ENCODE measurements around the gene SLC28A1. TPM values are rescaled to one million over a fixed set of nuclear protein-coding genes. Genes with fewer than 3 reads are reported as not detected.
"Not testable (repeated sequence)": the region's sequence is repeated elsewhere in the genome, so short reads cannot be mapped to it uniquely, and the experiment has no call there.

SLC28A1 gene
- total RNA-seq, 2 donors from 2014 or later, result 0.12 TPM; not detected in 1

DNA sequence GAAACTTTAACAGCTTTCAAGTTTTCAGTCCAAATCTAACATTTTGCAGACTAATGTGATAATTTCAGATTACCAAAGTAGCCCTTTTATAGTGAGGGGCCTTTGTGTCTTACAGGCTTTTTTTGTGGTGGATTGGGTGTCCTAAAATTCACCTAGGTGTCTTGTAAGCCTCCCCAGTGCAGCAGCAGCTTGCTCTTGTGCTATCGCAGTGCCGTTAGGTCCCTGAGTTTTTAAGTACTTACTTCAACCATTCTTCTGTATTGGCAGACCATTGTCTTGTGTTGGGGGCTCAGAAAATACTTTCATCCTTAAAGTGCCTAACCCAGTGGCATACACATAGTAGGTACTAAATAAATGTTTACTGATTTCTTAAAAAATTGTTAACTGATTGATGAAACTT is 99.2 kb downstream of the SLC28A1 start:
- Histone ChIP-seq H3K4me1 (peaks cover 7 to 60% of the 10 kb centered on the region in 2 donors), H3K4me3 (peak overlapping the region in 1 of 2 donors; percentile 85), H3K27me3 (no peaks in the 10 kb centered on the region), H3K36me3 (no peaks in the 10 kb centered on the region), H3K9me3 (no peaks in the 10 kb centered on the region), H3K27ac (peak overlapping the region; percentile 1 to 97)
- no peak for TF ChIP-seq CTCF (IDR thresholded peaks at IDR 0.05)
- DNase-seq (ENCODE audit: low spot score), result no peak

DNA sequence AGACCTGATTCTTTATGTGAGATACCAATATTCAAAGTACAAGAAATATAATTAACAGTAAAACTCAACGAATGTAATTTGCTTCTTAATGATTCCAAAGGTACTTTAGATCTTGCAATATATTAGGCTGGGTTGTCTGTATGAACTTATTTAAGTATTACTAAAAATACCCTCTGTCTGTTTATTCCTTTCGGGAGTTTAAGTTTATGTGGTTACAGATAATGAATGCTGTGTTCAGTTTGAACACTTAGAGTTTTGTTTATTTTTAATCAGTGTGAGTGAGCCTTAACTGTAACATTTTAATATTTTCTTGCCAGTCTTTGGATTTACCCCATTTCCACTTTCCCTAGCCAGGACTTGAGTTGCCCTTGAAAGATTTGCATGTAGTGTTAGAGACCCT is 100.7 kb downstream of the SLC28A1 start:
- H3K9me3 ChIP-seq, result no peaks in the 10 kb centered on the region
- H3K36me3 ChIP-seq, result no peaks in the 10 kb centered on the region
- TF ChIP-seq CTCF (IDR thresholded peaks at IDR 0.05), result no peak
- no peak for DNase-seq (ENCODE audit: low spot score)
- peak overlapping the region in 1 of 2 donors; percentile 28 for H3K27ac ChIP-seq
- no peaks in the 10 kb centered on the region for H3K27me3 ChIP-seq
- H3K4me3 ChIP-seq, result no peak overlapping the region
- peaks cover 7 to 66% of the 10 kb centered on the region in 2 donors for H3K4me1 ChIP-seq

DNA sequence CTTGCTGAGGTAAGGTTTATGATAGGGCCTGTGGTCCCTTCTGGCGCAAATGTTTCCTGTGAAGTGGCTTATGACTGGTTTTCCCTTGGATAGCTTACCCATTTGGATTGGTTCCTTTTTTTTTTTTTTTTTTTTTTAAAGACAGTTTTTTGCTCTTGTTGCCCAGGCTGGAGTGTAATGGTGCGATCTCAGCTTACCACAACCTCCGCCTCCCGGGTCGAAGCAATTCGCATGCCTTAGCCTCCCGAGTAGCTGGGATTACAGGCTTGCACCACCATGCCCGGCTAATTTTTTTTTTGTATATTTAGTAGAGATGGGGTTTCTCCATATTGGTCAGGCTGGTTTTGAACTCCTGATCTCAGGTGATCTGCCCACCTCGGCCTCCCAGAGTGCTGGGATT is 102.9 kb downstream of the SLC28A1 start:
- H3K9me3 ChIP-seq; DNase-seq (ENCODE audit: low spot score); H3K27me3 ChIP-seq; H3K27ac ChIP-seq; H3K4me3 ChIP-seq; H3K36me3 ChIP-seq: not testable (repeated sequence)
- H3K4me1 ChIP-seq, result peaks cover 3 to 74% of the 10 kb centered on the region in 2 donors

DNA sequence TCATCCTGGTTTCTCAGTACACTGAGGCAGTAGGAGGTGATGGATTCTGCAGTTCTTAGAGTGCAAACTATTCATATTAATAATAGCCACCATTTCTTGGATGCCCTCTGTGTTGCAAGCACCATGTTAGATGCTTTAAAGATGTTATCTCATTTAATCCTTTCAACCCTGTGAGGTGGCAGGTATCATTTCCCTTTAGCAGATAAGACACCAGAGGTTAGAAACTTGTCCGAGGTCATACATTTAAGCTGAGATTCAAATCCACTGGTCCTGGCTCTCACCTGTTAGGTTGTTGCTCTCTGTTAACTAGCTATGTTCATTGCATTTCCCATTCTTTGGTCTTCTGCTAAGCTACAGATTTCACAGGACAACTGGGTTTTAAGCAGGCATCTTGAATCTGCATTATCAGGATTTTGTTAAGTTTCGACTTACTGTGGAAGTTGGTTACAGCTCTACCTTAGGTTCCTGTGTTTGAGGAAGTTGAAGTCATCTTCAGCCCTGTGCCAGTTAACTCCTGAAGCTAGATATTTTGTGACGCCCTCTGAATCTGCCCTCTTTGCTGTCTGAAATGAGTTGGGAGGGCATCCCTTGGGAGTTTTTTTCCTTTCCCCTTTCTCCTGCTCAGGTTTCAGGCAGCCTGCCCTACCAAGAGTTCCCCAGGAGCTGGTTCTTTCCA is 103.6 kb downstream of the SLC28A1 start:
- H3K4me1 ChIP-seq, result peaks cover under 1 to 72% of the 10 kb centered on the region in 2 donors
- no peak overlapping the region for H3K4me3 ChIP-seq
- no peak for DNase-seq (ENCODE audit: low spot score)
- H3K27me3 ChIP-seq, result no peaks in the 10 kb centered on the region
- H3K9me3 ChIP-seq, result no peaks in the 10 kb centered on the region
- no peaks in the 10 kb centered on the region for H3K36me3 ChIP-seq
- TF ChIP-seq CTCF (IDR thresholded peaks at IDR 0.05), result no peak
- H3K27ac ChIP-seq, result no peak overlapping the region

DNA sequence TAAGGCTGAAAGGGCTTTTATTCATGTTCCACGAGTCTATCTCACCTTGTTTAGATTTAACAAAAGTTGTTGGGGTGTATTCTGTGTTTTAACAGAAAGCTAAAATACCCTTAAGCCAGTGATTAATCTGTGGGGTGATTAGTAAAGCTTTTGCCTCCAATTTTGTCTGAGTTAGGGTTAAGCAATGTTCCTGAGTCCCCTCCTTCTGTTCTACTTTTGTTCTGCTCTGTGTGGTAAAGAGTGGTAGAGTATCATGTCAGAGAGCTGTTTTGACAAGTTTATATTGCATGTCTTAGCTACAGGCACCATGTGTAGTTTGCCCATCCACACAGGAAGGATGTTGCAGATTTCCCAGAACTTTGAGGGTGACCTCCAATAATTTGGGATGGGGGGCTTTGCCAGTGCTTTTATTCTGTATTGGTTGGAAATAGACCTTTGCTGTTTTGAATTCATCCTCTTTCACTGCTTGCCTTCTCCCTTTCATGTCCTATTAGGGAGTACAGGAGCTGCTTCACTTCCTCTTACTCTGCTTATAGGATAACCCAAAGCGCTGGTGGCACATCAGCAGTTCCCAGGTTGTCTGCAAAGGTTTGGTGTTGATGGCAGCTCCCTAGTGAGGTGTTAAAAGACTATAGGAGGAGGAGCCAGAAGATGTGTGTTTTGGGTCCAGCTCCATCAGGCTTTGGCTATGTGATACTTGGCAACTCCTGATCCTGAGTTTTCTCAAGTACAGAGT is 104.6 kb downstream of the SLC28A1 start:
- H3K36me3 ChIP-seq, result no peaks in the 10 kb centered on the region
- H3K4me1 ChIP-seq, result peaks cover 0 to 68% of the 10 kb centered on the region in 2 donors
- H3K9me3 ChIP-seq, result no peaks in the 10 kb centered on the region
- TF ChIP-seq CTCF (IDR thresholded peaks at IDR 0.05), result no peak
- H3K27ac ChIP-seq, result no peak overlapping the region
- no peaks in the 10 kb centered on the region for H3K27me3 ChIP-seq
- no peak for DNase-seq (ENCODE audit: low spot score)
- no peak overlapping the region for H3K4me3 ChIP-seq

DNA sequence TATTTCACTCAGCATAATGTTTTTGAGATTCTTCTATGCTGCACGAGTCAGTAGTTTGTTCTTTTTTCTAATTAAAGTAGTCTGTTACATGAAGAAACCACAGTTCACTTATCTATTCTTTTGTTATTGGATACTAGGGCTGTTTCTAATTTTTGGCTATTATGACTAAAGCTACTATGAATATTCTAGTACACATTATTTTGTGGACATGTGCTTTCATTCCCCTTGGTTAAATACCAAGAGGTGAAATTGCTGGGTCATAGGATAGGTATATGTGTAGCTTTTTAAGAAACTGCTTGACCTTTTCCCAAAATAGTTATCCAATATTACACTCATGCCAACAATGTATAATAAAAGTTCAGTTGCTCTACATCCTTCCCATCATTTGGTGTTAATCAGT is 106.0 kb downstream of the SLC28A1 start:
- DNase-seq (ENCODE audit: low spot score), result no peak

More for the DNA sequence above, 106.0 kb downstream of the SLC28A1 start:
- Histone ChIP-seq H3K4me1 (peaks cover 0 to 57% of the 10 kb centered on the region in 2 donors), H3K4me3 (no peak overlapping the region), H3K9me3 (no peaks in the 10 kb centered on the region), H3K36me3 (no peaks in the 10 kb centered on the region), H3K27me3 (no peaks in the 10 kb centered on the region), H3K27ac (no peak overlapping the region)
- no peak for TF ChIP-seq CTCF (IDR thresholded peaks at IDR 0.05)
